RWPE1 (cell line): ENCODE data around the gene KRTAP5-4.
"Not testable (repeated sequence)": the region's sequence is repeated elsewhere in the genome, so short reads cannot be mapped to it uniquely, and the experiment has no call there.

Experiments
- CTCF ChIA-PET: fragments of 350-600 bp; sonication (Branson Sonifier 250); formaldehyde crosslinking; extraction: SDS; loops from one replicate; lab custom pipeline; 2021; lab: Yijun Ruan, JAX
- POLR2A ChIA-PET: fragments of 400-600 bp; formaldehyde crosslinking; extraction: SDS; loops from one replicate; lab custom pipeline; 2020; ENCODE audit warnings: antibody characterized with exemption; ENCODE audit not compliant: low non-redundant PET; lab: Yijun Ruan, JAX
- DNase-seq: peaks from one replicate; pipeline ENCODE4 v3.0.0; 2012; ENCODE audit warnings: low spot score
- H3K27ac ChIP-seq: fragments of 450-650 bp; 2 replicates; pipeline ENCODE4 v1.5.1; 2017
- CTCF ChIP-seq: fragments of 450-650 bp; conservative IDR thresholded peaks from 2 replicates; pipeline ENCODE4 v1.5.1; 2017; ENCODE audit warnings: low read depth, mild to moderate bottlenecking

KRTAP5-4 gene

GRCh38 chr11:1623716-1624115 lies 1.8 kb upstream of the KRTAP5-4 start:
- CTCF ChIA-PET, result interaction anchor here (0.7 to 0.8 kb wide), 2 partner anchors 30 to 121 kb away, joined by 3 read pairs; no protein-coding TSS in a partner anchor
- H3K27ac ChIP-seq, result no peak overlapping the region
- no peak for DNase-seq
- TF ChIP-seq CTCF, result no peak
- POLR2A ChIA-PET, result no interaction called here

GRCh38 chr11:1619449-1619848 lies 2.5 kb downstream of the KRTAP5-4 start:
- DNase-seq, result no peak
- CTCF ChIA-PET, result interaction anchor here (0.7 kb wide), 1 partner anchor 10 kb away, joined by 4 read pairs; the partner anchor contains the start of gene KRTAP5-5
- no peak overlapping the region for H3K27ac ChIP-seq
- POLR2A ChIA-PET, result no interaction called here
- no peak for TF ChIP-seq CTCF

- ChIA-PET CTCF (no interaction called here), POLR2A (no interaction called here)
- no peak for TF ChIP-seq CTCF
- no peak overlapping the region for H3K27ac ChIP-seq
- no peak for DNase-seq
These were observed 3.7 kb downstream of the KRTAP5-4 start for GRCh38 chr11:1618231-1618630.

DNA sequence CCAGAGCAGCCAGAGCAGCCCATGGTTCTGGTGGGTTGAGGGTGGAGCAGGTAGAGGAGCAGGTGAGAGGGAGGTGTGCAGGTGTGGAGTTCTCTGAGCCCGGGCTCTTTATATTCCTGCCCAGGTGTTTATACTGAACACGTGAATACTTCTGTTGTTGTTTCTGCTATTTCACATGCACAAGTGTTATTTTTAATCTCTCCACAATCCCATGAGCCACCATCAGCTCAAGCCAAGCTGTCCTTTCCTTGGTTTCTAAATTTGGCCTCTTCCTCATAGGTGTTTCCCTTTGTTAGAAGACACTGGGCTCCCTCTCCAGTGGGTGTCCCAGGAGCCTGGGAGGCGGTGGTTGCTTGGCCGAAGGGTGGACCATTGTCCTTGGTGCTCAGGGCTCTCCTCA lies 13.6 kb downstream of the KRTAP5-4 start, which contains the start of gene KRTAP5-3:
TSS of gene KRTAP5-3 (minus strand) at position 101 of the 400 bp plus-strand sequence. CDS start at position 23, 78 bp downstream.
- DNase-seq, result no peak
- POLR2A ChIA-PET, result no interaction called here
- CTCF ChIA-PET, result interaction anchor here (1.8 kb wide), 1 partner anchor 13 kb away, joined by 4 read pairs; no protein-coding TSS in a partner anchor
- TF ChIP-seq CTCF, result no peak
- no peak within 1 kb of the TSS for H3K27ac ChIP-seq

DNA sequence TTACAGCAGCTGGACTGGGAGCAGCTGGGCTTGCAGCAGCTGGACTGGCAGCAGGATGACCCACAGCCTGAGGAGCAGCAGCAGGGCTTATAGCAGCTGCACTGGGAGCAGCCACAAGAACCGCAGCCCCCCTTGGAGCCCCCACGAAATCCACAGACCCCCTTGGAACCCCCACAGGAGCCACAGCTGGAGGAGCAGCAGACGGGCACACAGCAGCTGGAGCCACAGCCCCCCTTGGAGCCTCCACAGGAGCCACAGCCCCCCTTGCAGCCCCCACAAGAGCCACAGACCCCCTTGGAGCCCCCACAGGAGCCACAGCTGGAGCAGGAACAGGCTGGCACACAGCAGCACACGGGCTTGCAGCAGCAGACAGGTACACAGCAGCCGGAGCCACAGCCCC lies 14.0 kb downstream of the KRTAP5-4 start:
- CTCF ChIA-PET, result interaction anchor here (1.8 kb wide), 1 partner anchor 13 kb away, joined by 4 read pairs; no protein-coding TSS in a partner anchor
- DNase-seq, POLR2A ChIA-PET, H3K27ac ChIP-seq: not testable (repeated sequence)

GRCh38 chr11:1607156-1607845 lies 14.6 kb downstream of the KRTAP5-4 start:
- DNase-seq, POLR2A ChIA-PET, H3K27ac ChIP-seq: not testable (repeated sequence)
- CTCF ChIA-PET, result interaction anchor here (1.8 kb wide), 1 partner anchor 12 kb away, joined by 4 read pairs; no protein-coding TSS in a partner anchor

DNA sequence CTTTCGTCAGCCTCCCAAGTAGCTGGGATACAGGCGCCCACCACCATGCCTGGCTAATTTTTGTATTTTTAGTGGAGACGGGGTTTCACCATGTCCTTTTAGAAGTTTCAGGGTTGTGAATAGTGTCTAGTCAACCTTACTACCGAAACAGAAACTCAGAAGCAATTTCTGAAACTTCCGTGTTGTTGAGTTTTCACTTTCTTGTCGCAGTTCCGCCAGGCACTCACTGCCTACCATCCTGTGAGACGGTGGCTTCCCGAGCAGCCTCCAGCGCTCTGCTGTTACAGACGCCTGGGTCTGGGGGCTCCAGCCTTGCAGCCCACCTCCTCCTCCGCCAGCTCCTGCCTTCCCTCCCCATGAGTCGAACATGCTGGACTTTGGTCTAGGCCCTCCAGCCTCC lies 16.0 kb downstream of the KRTAP5-4 start:
- H3K27ac ChIP-seq, POLR2A ChIA-PET, DNase-seq: not testable (repeated sequence)
- CTCF ChIA-PET, result interaction anchor here (0.6 kb wide), 1 partner anchor 59 kb away, joined by 3 read pairs; no protein-coding TSS in a partner anchor

DNA sequence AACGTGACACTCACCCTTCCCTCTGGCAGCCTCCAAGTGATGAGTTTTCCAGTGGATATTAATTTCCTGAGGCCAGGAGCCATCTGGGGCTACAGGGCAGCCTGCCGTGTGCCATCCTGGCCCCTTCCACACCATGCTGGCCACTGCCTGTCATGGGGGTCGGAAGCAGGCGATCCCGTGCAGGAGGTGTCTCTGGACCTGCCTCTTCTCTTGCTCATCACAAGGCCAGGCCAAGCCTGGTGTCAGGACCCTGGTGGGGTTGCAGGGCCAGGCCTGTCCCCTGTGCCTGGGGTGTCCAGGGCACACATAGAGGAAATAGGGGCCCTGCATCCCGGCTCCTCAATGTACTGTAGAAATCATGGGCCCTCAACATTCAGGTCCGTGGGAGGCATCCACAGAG lies 17.2 kb downstream of the KRTAP5-4 start:
- no peak for TF ChIP-seq CTCF
- POLR2A ChIA-PET, result no interaction called here
- no peak for DNase-seq
- H3K27ac ChIP-seq, result no peak overlapping the region
- CTCF ChIA-PET, result no interaction called here
